Colonic mucosa (tissue), 4 donors: ENCODE results near the gene MCF2L. TPM values are rescaled to one million over a fixed set of nuclear protein-coding genes. Genes with fewer than 3 reads are reported as not detected.

ENCODE experiments used
- DNase-seq: peaks from one replicate; pipeline ENCODE4 v3.0.0-alpha.2; 2020
- H3K27ac ChIP-seq: fragments of 200-600 bp; one replicate; pipeline ENCODE4 v1.8.0; 2021
- H3K27me3 ChIP-seq: fragments of 200-600 bp; one replicate; pipeline ENCODE4 v1.8.0; 2021
- H3K36me3 ChIP-seq: fragments of 200-600 bp; one replicate; pipeline ENCODE4 v1.8.0; 2021
- H3K4me1 ChIP-seq: fragments of 200-600 bp; one replicate; pipeline ENCODE4 v1.8.0; 2021; ENCODE audit warnings: mild to moderate bottlenecking
- H3K4me3 ChIP-seq: fragments of 200-600 bp; one replicate; pipeline ENCODE4 v1.8.0; 2021
- H3K9ac ChIP-seq, 2 donors: one replicate each; pipeline ENCODE4 v1.7.0; 2013; ENCODE audit warnings: control low read depth in 2 of 2, low read depth in 2 of 2, low read length in 2 of 2
- H3K9me3 ChIP-seq: fragments of 200-600 bp; one replicate; pipeline ENCODE4 v1.8.0; 2021
- CTCF ChIP-seq: fragments of 200-600 bp; IDR thresholded peaks from one replicate; pipeline ENCODE4 v1.8.0; 2022; ENCODE audit warnings: antibody characterized with exemption, mild to moderate bottlenecking
- intact Hi-C: fragments of 100-400 bp; cut with DNase I; formaldehyde crosslinking; loops from one replicate; pipeline ENCODE4 v1.14.1; 2022
- total RNA-seq, 2 donors: library from RNA; stranded (reverse); fragmentation: NEBNext Ultra II Directional in 1 of 2; extraction: Animal tissue kit (Norgen Biotek cat#: 25700) in 1 of 2; gene quantifications; one replicate each; pipeline ENCODE4 v1.2.1, GENCODE V29; 2021
- donor health status: healthy.
- donor health status: DM: no; HTN: no; CAD: no.
- donor health status: DM: no; HTN: no; CAD: no.

Gene MCF2L
- total RNA-seq, 2 donors from 2014 or later = 45.0 to 88.3 TPM

DNA sequence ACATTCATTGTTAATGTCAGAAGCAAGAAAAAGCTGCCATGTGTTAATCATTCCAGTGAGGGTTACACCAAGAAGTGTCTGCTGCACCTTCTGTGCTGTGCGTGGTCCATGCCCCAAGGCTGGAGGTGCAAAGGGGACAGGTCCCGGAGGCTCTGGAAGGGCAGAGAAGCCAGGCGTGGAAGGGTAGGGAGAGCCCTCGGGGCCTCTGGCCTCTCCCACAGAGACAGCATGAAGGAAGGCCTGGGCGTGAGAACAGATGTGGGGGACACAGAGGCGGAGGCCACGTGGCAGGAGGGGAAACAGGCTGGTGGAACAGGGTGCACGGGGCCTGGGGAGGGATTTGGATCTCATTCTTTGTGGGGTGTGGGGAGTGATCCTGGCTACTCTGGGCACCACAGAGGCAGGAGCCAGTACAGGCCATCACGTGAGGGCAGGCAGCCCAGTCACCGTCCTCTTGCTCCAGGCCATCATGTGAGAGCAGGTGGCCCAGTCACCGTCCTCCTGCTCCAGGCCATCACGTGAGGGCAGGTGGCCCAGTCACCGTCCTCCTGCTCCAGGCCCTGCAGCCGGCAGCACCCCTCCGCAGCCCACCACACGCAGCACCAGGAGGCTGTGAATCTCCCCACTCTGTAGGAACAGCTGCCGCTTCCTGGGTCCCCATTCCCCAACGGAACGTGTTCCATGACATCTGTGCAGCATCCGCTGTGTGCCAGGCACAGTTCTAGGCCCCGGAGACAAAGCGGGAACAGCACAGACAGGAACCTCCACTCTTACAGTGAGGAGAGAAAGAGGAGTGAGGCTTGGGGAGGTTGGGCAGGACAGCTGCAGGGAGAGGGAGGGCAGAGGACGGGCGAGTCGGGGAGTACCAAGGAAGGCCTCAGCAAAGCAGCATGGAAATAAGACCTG, 126.4 kb downstream of the MCF2L start:
- TF ChIP-seq CTCF = no peak
- intact Hi-C loops = no loop called here
- DNase-seq = no peak

DNA sequence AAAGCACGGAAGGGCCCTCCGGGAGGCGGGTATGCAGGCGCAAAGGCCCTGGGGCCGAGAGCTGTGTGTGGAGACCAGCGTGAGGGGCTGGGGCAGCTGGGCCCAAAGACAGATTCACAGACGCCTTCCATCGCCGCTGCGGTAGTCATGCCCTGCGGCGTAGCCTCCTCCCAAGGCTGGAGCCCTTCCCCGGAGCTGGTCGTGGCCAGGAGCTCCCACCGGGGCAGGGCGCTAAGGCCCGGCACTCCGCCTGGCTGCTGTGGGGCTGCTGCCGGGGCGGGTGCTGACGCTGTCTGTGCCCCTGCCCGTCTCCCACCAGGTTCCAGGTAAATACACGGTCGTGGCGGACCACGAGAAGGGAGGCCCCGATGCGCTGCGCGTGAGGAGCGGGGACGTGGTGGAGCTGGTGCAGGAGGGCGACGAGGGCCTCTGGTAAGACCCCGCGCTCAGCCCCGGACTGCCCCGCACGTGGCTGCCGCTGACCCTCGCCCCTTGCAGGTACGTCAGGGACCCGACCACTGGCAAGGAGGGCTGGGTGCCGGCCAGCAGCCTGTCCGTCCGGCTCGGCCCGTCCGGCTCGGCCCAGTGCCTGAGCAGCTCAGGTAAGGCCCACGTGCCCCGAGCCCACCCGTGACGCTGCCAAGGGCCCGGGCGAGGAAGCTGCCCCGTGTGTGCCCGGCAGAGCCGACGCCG, 127.2 kb downstream of the MCF2L start:
- Histone ChIP-seq H3K27ac (no peak overlapping the region), H3K4me1 (no peaks in the 10 kb centered on the region), H3K27me3 (no peaks in the 10 kb centered on the region), H3K9me3 (no peaks in the 10 kb centered on the region), H3K9ac (no peak overlapping the region), H3K4me3 (no peak overlapping the region), H3K36me3 (no peaks in the 10 kb centered on the region)
- DNase-seq = no peak
- no peak for TF ChIP-seq CTCF
- intact Hi-C loops = no loop called here

More for the DNA sequence above, 126.4 kb downstream of the MCF2L start:
- Histone ChIP-seq H3K4me3 (no peak overlapping the region), H3K4me1 (no peaks in the 10 kb centered on the region), H3K36me3 (no peaks in the 10 kb centered on the region), H3K9ac (no peak overlapping the region), H3K9me3 (no peaks in the 10 kb centered on the region), H3K27me3 (no peaks in the 10 kb centered on the region), H3K27ac (no peak overlapping the region)

GRCh38 chr13:113096745-113097305, 127.8 kb downstream of the MCF2L start:
- H3K4me1 ChIP-seq = no peaks in the 10 kb centered on the region
- intact Hi-C loops = no loop called here
- H3K27me3 ChIP-seq = no peaks in the 10 kb centered on the region

GRCh38 chr13:113097651-113098050, 128.6 kb downstream of the MCF2L start:
- H3K9me3 ChIP-seq = no peaks in the 10 kb centered on the region

More at GRCh38 chr13:113096745-113097305, 127.8 kb downstream of the MCF2L start:
- Histone ChIP-seq H3K4me3 (no peak overlapping the region), H3K36me3 (no peaks in the 10 kb centered on the region), H3K9ac (no peak overlapping the region), H3K9me3 (no peaks in the 10 kb centered on the region), H3K27ac (no peak overlapping the region)
- no peak for TF ChIP-seq CTCF
- no peak for DNase-seq

More at GRCh38 chr13:113097651-113098050, 128.6 kb downstream of the MCF2L start:
- Histone ChIP-seq H3K36me3 (no peaks in the 10 kb centered on the region), H3K9ac (no peak overlapping the region), H3K27me3 (no peaks in the 10 kb centered on the region), H3K4me1 (no peaks in the 10 kb centered on the region), H3K27ac (no peak overlapping the region), H3K4me3 (no peak overlapping the region)
- intact Hi-C loops = no loop called here
- DNase-seq = no peak
- no peak for TF ChIP-seq CTCF
